MG63 (cell line): ENCODE measurements around the gene CEP170. TPM values are rescaled to one million over a fixed set of nuclear protein-coding genes. Genes with fewer than 3 reads are reported as not detected.

Experiments used
- DNase-seq: peaks from one replicate; pipeline ENCODE4 v3.0.0-alpha.2; 2020
- H3K27me3 ChIP-seq: fragments of 250-450 bp; sonication (Bioruptor Pico); 2 replicates; pipeline ENCODE4 v1.5.1; 2020; ENCODE audit warnings: mild to moderate bottlenecking, moderate library complexity
- H3K36me3 ChIP-seq: fragments of 250-450 bp; sonication (Bioruptor Pico); 2 replicates; pipeline ENCODE4 v1.5.1; 2020; ENCODE audit warnings: mild to moderate bottlenecking, moderate library complexity
- H3K4me3 ChIP-seq: fragments of 250-450 bp; sonication (Bioruptor Pico); 2 replicates; pipeline ENCODE4 v1.5.1; 2020; ENCODE audit warnings: mild to moderate bottlenecking, moderate library complexity
- H3K9me3 ChIP-seq: fragments of 250-450 bp; sonication (Bioruptor Pico); 2 replicates; pipeline ENCODE4 v1.5.1; 2020; ENCODE audit warnings: mild to moderate bottlenecking, moderate library complexity
- total RNA-seq: library from RNA; depleted of rRNA; stranded (reverse); fragments of >200 nt; shearing (Covaris generic); gene quantifications from 2 replicates; pipeline ENCODE4 v1.2.3, GENCODE V29; 2014; ENCODE audit warnings: low replicate concordance; rRNA removed

Gene CEP170
- 31.9 and 46.1 TPM in 2 replicates for total RNA-seq

- peak within 1 kb of the TSS; percentile 93 for H3K4me3 ChIP-seq
- peak; percentile 96 for DNase-seq
- H3K9me3 ChIP-seq, result no peaks in the 10 kb centered on the region
- no peaks in the 10 kb centered on the region for H3K36me3 ChIP-seq
- H3K27me3 ChIP-seq, result no peaks in the 10 kb centered on the region
Measured at GRCh38 chr1:243254927-243255790, at the start of gene CEP170. Gene CEP170 (minus strand): TSS chr1:243255281. CDS start chr1:243225280, 30,001 bp downstream.

- no peak for DNase-seq
- Histone ChIP-seq H3K4me3 (no peak overlapping the region), H3K36me3 (peaks cover 6% of the 10 kb centered on the region), H3K9me3 (peaks cover 7% of the 10 kb centered on the region), H3K27me3 (no peaks in the 10 kb centered on the region)
Measured at GRCh38 chr1:243301059-243301458, 46.0 kb upstream of the CEP170 start.

- H3K36me3 ChIP-seq, result peaks cover 6% of the 10 kb centered on the region
- DNase-seq, result no peak
- no peak overlapping the region for H3K4me3 ChIP-seq
- H3K27me3 ChIP-seq, result no peaks in the 10 kb centered on the region
- H3K9me3 ChIP-seq, result peaks cover 7% of the 10 kb centered on the region
Measured at GRCh38 chr1:243299069-243299468, 44.0 kb upstream of the CEP170 start.

- Histone ChIP-seq H3K4me3 (no peak overlapping the region), H3K27me3 (no peaks in the 10 kb centered on the region), H3K36me3 (peaks cover 16% of the 10 kb centered on the region), H3K9me3 (peaks cover 5% of the 10 kb centered on the region; the same call in 1 of the 2 replicates)
- no peak for DNase-seq
Measured at GRCh38 chr1:243294723-243295121, 39.6 kb upstream of the CEP170 start.

GRCh38 chr1:243293941-243294722 lies 39.1 kb upstream of the CEP170 start:
- Histone ChIP-seq H3K9me3 (peaks cover 5% of the 10 kb centered on the region; the same call in 1 of the 2 replicates), H3K36me3 (peaks cover 19% of the 10 kb centered on the region), H3K4me3 (no peak overlapping the region), H3K27me3 (no peaks in the 10 kb centered on the region)
- no peak for DNase-seq

- H3K27me3 ChIP-seq, result no peaks in the 10 kb centered on the region
- DNase-seq, result no peak
- H3K9me3 ChIP-seq, result peaks cover 5% of the 10 kb centered on the region; the same call in 1 of the 2 replicates
- H3K36me3 ChIP-seq, result peaks cover 27% of the 10 kb centered on the region
- no peak overlapping the region for H3K4me3 ChIP-seq
Measured at GRCh38 chr1:243292117-243292516, 37.0 kb upstream of the CEP170 start.

- Histone ChIP-seq H3K4me3 (no peak overlapping the region), H3K9me3 (peaks cover 5% of the 10 kb centered on the region; the same call in 1 of the 2 replicates), H3K27me3 (no peaks in the 10 kb centered on the region), H3K36me3 (peaks cover 32% of the 10 kb centered on the region)
- DNase-seq, result no peak
Measured at GRCh38 chr1:243291292-243291691, 36.2 kb upstream of the CEP170 start.

- Histone ChIP-seq H3K9me3 (no peaks in the 10 kb centered on the region), H3K36me3 (peaks cover 33% of the 10 kb centered on the region), H3K4me3 (no peak overlapping the region), H3K27me3 (no peaks in the 10 kb centered on the region)
- DNase-seq, result no peak
Measured at GRCh38 chr1:243288062-243288461, 33.0 kb upstream of the CEP170 start.

- no peak overlapping the region for H3K4me3 ChIP-seq
- DNase-seq, result peak; percentile 26
- H3K27me3 ChIP-seq, result no peaks in the 10 kb centered on the region
- peaks cover 32% of the 10 kb centered on the region for H3K36me3 ChIP-seq
- H3K9me3 ChIP-seq, result no peaks in the 10 kb centered on the region
Measured at GRCh38 chr1:243287652-243288051, 32.6 kb upstream of the CEP170 start.

- no peaks in the 10 kb centered on the region for H3K27me3 ChIP-seq
- no peak overlapping the region for H3K4me3 ChIP-seq
- H3K36me3 ChIP-seq, result peaks cover 29% of the 10 kb centered on the region; the same call in 1 of the 2 replicates
- no peak for DNase-seq
- H3K9me3 ChIP-seq, result no peaks in the 10 kb centered on the region
Measured at GRCh38 chr1:243287123-243287460, 32.0 kb upstream of the CEP170 start.

- H3K36me3 ChIP-seq, result peaks cover 29% of the 10 kb centered on the region; the same call in 1 of the 2 replicates
- DNase-seq, result no peak
Measured at GRCh38 chr1:243286409-243287122, 31.5 kb upstream of the CEP170 start.

GRCh38 chr1:243281672-243282071 lies 26.6 kb upstream of the CEP170 start:
- no peaks in the 10 kb centered on the region for H3K27me3 ChIP-seq
- no peak for DNase-seq

More at GRCh38 chr1:243286409-243287122, 31.5 kb upstream of the CEP170 start:
- Histone ChIP-seq H3K9me3 (no peaks in the 10 kb centered on the region), H3K4me3 (no peak overlapping the region), H3K27me3 (no peaks in the 10 kb centered on the region)

GRCh38 chr1:243280571-243281129 lies 25.6 kb upstream of the CEP170 start:
- Histone ChIP-seq H3K36me3 (peaks cover 19% of the 10 kb centered on the region), H3K4me3 (no peak overlapping the region), H3K27me3 (no peaks in the 10 kb centered on the region), H3K9me3 (no peaks in the 10 kb centered on the region)
- DNase-seq, result no peak

More at GRCh38 chr1:243281672-243282071, 26.6 kb upstream of the CEP170 start:
- peaks cover 20% of the 10 kb centered on the region for H3K36me3 ChIP-seq
- H3K4me3 ChIP-seq, result no peak overlapping the region
- H3K9me3 ChIP-seq, result no peaks in the 10 kb centered on the region

- no peak for DNase-seq
- H3K9me3 ChIP-seq, result no peaks in the 10 kb centered on the region
- no peak overlapping the region for H3K4me3 ChIP-seq
- H3K27me3 ChIP-seq, result no peaks in the 10 kb centered on the region
- H3K36me3 ChIP-seq, result peaks cover 45% of the 10 kb centered on the region
Measured at GRCh38 chr1:243275316-243275715, 20.2 kb upstream of the CEP170 start.

- no peak for DNase-seq
- H3K4me3 ChIP-seq, result no peak overlapping the region
- H3K36me3 ChIP-seq, result peaks cover 44% of the 10 kb centered on the region
- no peaks in the 10 kb centered on the region for H3K27me3 ChIP-seq
- H3K9me3 ChIP-seq, result no peaks in the 10 kb centered on the region
Measured at GRCh38 chr1:243273945-243274344, 18.9 kb upstream of the CEP170 start.

- peaks cover 43% of the 10 kb centered on the region for H3K36me3 ChIP-seq
- H3K4me3 ChIP-seq, result no peak overlapping the region
- no peaks in the 10 kb centered on the region for H3K9me3 ChIP-seq
- no peak for DNase-seq
- no peaks in the 10 kb centered on the region for H3K27me3 ChIP-seq
Measured at GRCh38 chr1:243273506-243273905, 18.4 kb upstream of the CEP170 start.
